GM23248 (cell line): ENCODE data around the gene SPEN.
"Not testable (repeated sequence)": the region's sequence is repeated elsewhere in the genome, so short reads cannot be mapped to it uniquely, and the experiment has no call there.

Experiments used
- EZH2 ChIP-seq: fragments of 200-600 bp; sonication (generic); IDR thresholded peaks from 2 replicates; pipeline ENCODE4 v1.6.1; 2018; ENCODE audit warnings: antibody characterized with exemption, mild to moderate bottlenecking; ENCODE audit not compliant: insufficient read depth, poor library complexity, severe bottlenecking
- EZH2phosphoT487 ChIP-seq: fragments of 200-600 bp; sonication (generic); IDR thresholded peaks from 2 replicates; pipeline ENCODE4 v1.6.1; 2018; ENCODE audit warnings: antibody characterized with exemption, moderate library complexity, mild to moderate bottlenecking, low read depth; ENCODE audit not compliant: insufficient read depth

- not testable (repeated sequence) for TF ChIP-seq EZH2phosphoT487, EZH2
These were observed 45.5 kb downstream of the SPEN start for GRCh38 chr1:15892857-15893599.
